ENCODE data around the gene LRCOL1.

DNA sequence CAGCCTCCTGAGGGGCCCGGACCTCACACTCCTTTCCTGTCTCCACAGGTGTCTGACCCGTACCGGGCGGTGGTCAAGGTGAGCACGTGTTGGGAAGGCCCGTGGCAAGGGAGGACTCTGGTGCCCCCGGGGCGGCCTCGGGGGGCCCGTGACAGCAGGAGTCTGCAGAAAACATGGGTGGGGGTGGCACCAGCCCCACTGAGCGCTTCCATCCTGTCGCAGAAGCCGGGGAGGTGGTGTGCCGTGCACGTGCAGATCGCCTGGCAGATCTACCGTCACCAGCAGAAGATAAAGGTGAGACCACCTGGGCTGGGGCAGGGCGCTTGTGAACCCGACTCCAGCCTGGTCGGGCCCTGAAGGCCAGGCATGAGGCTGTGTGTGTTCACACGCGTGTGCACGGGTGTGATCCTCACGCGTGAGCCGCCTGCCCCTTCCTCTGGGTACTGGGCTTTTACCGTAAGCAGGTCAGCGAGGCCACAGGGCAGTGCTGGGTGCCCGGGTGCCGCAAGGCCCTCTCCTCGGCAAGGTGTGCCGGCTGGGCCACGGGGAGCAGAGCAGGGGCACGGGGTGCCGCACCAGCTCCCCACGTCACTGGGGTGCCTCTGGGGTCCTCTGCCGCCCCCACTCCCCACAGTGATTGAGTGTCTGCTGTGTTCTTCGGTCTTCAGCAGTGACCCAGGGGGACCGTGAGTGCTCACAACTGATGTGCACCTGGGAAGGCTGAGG, 35.9 kb downstream of the LRCOL1 start:
- TF ChIP-seq, protein P1, sequence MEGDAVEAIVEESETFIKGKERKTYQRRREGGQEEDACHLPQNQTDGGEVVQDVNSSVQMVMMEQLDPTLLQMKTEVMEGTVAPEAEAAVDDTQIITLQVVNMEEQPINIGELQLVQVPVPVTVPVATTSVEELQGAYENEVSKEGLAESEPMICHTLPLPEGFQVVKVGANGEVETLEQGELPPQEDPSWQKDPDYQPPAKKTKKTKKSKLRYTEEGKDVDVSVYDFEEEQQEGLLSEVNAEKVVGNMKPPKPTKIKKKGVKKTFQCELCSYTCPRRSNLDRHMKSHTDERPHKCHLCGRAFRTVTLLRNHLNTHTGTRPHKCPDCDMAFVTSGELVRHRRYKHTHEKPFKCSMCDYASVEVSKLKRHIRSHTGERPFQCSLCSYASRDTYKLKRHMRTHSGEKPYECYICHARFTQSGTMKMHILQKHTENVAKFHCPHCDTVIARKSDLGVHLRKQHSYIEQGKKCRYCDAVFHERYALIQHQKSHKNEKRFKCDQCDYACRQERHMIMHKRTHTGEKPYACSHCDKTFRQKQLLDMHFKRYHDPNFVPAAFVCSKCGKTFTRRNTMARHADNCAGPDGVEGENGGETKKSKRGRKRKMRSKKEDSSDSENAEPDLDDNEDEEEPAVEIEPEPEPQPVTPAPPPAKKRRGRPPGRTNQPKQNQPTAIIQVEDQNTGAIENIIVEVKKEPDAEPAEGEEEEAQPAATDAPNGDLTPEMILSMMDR (IDR thresholded peaks at IDR 0.05) = no peak
- no peak for TF ChIP-seq POLR2A (IDR thresholded peaks at IDR 0.05)
